SK-N-SH treated with all-trans-retinoic acid at 6 μM for 48 hours (cell line): ENCODE measurements around the gene ZFHX3.

Experiments
- ATAC-seq: fragments of 200-7000 bp; cut with Tn5 transposase; 3 replicates; pipeline ENCODE4 v1.9.1; 2020; ENCODE audit warnings: mild to moderate bottlenecking, moderate library complexity
- ARNTL ChIP-seq: fragments of 450-650 bp; formaldehyde crosslinking; IDR thresholded peaks from 2 replicates; pipeline ENCODE4 v1.5.0; 2020; ENCODE audit warnings: low read depth, mild to moderate bottlenecking, moderate library complexity, borderline replicate concordance
- BACH2 ChIP-seq: fragments of 250-450 bp; sonication (Bioruptor Pico); IDR thresholded peaks from 2 replicates; pipeline ENCODE4 v1.9.0; 2021; ENCODE audit warnings: mild to moderate bottlenecking, borderline replicate concordance
- CREB5 ChIP-seq: fragments of 250-450 bp; sonication (Bioruptor Pico); IDR thresholded peaks from 2 replicates; pipeline ENCODE4 v1.5.1; 2020; ENCODE audit warnings: low read depth, mild to moderate bottlenecking, moderate library complexity
- CSRNP3 ChIP-seq: fragments of 250-450 bp; sonication (Bioruptor Pico); IDR thresholded peaks from 2 replicates; pipeline ENCODE4 v1.5.1; 2021; ENCODE audit warnings: mild to moderate bottlenecking, moderate library complexity
- ESRRG ChIP-seq: fragments of 250-450 bp; sonication (Bioruptor Pico); IDR thresholded peaks from 2 replicates; pipeline ENCODE4 v1.6.1; 2021; ENCODE audit warnings: mild to moderate bottlenecking
- GLIS3 ChIP-seq: fragments of 250-450 bp; sonication (Bioruptor Pico); IDR thresholded peaks from 2 replicates; pipeline ENCODE4 v1.5.0; 2020; ENCODE audit warnings: mild to moderate bottlenecking, moderate library complexity
- ISL1 ChIP-seq: fragments of 250-450 bp; sonication (Bioruptor Pico); IDR thresholded peaks from 2 replicates; pipeline ENCODE4 v2.1.2; 2022; ENCODE audit warnings: mild to moderate bottlenecking, moderate library complexity
- PATZ1 ChIP-seq: fragments of 250-450 bp; sonication (Bioruptor Pico); IDR thresholded peaks from 2 replicates; pipeline ENCODE4 v1.8.0; 2020; ENCODE audit warnings: mild to moderate bottlenecking, moderate library complexity, borderline replicate concordance
- POU6F1 ChIP-seq: fragments of 250-450 bp; sonication (Bioruptor Pico); IDR thresholded peaks from 2 replicates; pipeline ENCODE4 v1.8.0; 2021; ENCODE audit warnings: low read depth, mild to moderate bottlenecking, moderate library complexity, borderline replicate concordance
- PPARA ChIP-seq: fragments of 250-450 bp; sonication (Bioruptor Pico); IDR thresholded peaks from 2 replicates; pipeline ENCODE4 v1.5.0; 2020; ENCODE audit warnings: mild to moderate bottlenecking, borderline replicate concordance
- RARB ChIP-seq: fragments of 250-450 bp; sonication (Bioruptor Pico); IDR thresholded peaks from 2 replicates; pipeline ENCODE4 v1.8.0; 2021; ENCODE audit warnings: mild to moderate bottlenecking, moderate library complexity
- SNAI2 ChIP-seq: fragments of 250-450 bp; sonication (Bioruptor Pico); IDR thresholded peaks from 2 replicates; pipeline ENCODE4 v1.5.0; 2020; ENCODE audit warnings: mild to moderate bottlenecking, moderate library complexity
- TCF4 ChIP-seq: fragments of 250-450 bp; sonication (Bioruptor Pico); IDR thresholded peaks from 2 replicates; pipeline ENCODE4 v1.8.0; 2021; ENCODE audit warnings: mild to moderate bottlenecking, moderate library complexity, borderline replicate concordance
- TOX ChIP-seq: fragments of 250-450 bp; sonication (Bioruptor Pico); IDR thresholded peaks from 2 replicates; pipeline ENCODE4 v1.8.0; 2021; ENCODE audit warnings: mild to moderate bottlenecking, moderate library complexity, borderline replicate concordance
- TSHZ2 ChIP-seq: fragments of 250-450 bp; sonication (Bioruptor Pico); IDR thresholded peaks from 2 replicates; pipeline ENCODE4 v1.5.0; 2020; ENCODE audit warnings: mild to moderate bottlenecking, moderate library complexity
- ZC3H10 ChIP-seq: fragments of 250-450 bp; sonication (Bioruptor Pico); IDR thresholded peaks from 2 replicates; pipeline ENCODE4 v1.5.1; 2021; ENCODE audit warnings: mild to moderate bottlenecking, moderate library complexity
- ZFP3 ChIP-seq: fragments of 250-450 bp; sonication (Bioruptor Pico); IDR thresholded peaks from 2 replicates; pipeline ENCODE4 v1.5.0; 2020; ENCODE audit warnings: mild to moderate bottlenecking, moderate library complexity
- ZFP30 ChIP-seq: fragments of 450-650 bp; formaldehyde crosslinking; IDR thresholded peaks from 2 replicates; pipeline ENCODE4 v1.5.0; 2022; ENCODE audit warnings: mild to moderate bottlenecking, moderate library complexity
- ZNF565 ChIP-seq: fragments of 450-650 bp; formaldehyde crosslinking; conservative IDR thresholded peaks from 2 replicates; pipeline ENCODE4 v1.5.0; 2020; ENCODE audit warnings: low read depth, mild to moderate bottlenecking, moderate library complexity
- ZNF70 ChIP-seq: fragments of 450-650 bp; formaldehyde crosslinking; IDR thresholded peaks from 2 replicates; pipeline ENCODE4 v1.5.0; 2020; ENCODE audit warnings: mild to moderate bottlenecking, moderate library complexity

The ZFHX3 gene

GRCh38 chr16:72898216-72898825 is 149.6 kb downstream of the ZFHX3 start:
- TF ChIP-seq CREB5 (no peak), BACH2 (CRISPR knock-in tag) (no peak), RARB (CRISPR knock-in tag) (no peak), ARNTL (CRISPR knock-in tag) (no peak), TCF4 (CRISPR knock-in tag) (no peak), POU6F1 (CRISPR knock-in tag) (no peak), CSRNP3 (no peak), ZNF70 (no peak), TOX (CRISPR knock-in tag) (no peak), TSHZ2 (CRISPR knock-in tag) (no peak), ZFP30 (CRISPR knock-in tag) (no peak), SNAI2 (CRISPR knock-in tag) (no peak), PATZ1 (CRISPR knock-in tag) (no peak)
- TF ChIP-seq, all 23 proteins: peak for 0
- no peak for ATAC-seq

GRCh38 chr16:72897707-72898106 is 150.2 kb downstream of the ZFHX3 start:
- no peak for ATAC-seq
- TF ChIP-seq ZC3H10 (CRISPR knock-in tag) (no peak), ZFP3 (no peak), ZNF70 (no peak), ESRRG (CRISPR knock-in tag) (no peak)

- no peak for ATAC-seq
- no peak for TF ChIP-seq ZNF565
- no peak for TF ChIP-seq SNAI2 (CRISPR knock-in tag)
- TF ChIP-seq ZFP30 (CRISPR knock-in tag) = no peak
- no peak for TF ChIP-seq TOX (CRISPR knock-in tag)
- TF ChIP-seq GLIS3 = no peak
- TF ChIP-seq TCF4 (CRISPR knock-in tag) = no peak
- no peak for TF ChIP-seq ESRRG (CRISPR knock-in tag)
- TF ChIP-seq ISL1 (CRISPR knock-in tag) = no peak
- TF ChIP-seq BACH2 (CRISPR knock-in tag) = no peak
- TF ChIP-seq ZNF70 = no peak
- no peak for TF ChIP-seq ARNTL (CRISPR knock-in tag)
- no peak for TF ChIP-seq TSHZ2 (CRISPR knock-in tag)
- no peak for TF ChIP-seq POU6F1 (CRISPR knock-in tag)
- TF ChIP-seq ZFP3 = no peak
- no peak for TF ChIP-seq PPARA (CRISPR knock-in tag)
- no peak for TF ChIP-seq ZC3H10 (CRISPR knock-in tag)
Measured at GRCh38 chr16:72896485-72897118, 151.3 kb downstream of the ZFHX3 start.
